ENCODE measurements around the gene ARHGEF33.

ARHGEF33 gene

DNA sequence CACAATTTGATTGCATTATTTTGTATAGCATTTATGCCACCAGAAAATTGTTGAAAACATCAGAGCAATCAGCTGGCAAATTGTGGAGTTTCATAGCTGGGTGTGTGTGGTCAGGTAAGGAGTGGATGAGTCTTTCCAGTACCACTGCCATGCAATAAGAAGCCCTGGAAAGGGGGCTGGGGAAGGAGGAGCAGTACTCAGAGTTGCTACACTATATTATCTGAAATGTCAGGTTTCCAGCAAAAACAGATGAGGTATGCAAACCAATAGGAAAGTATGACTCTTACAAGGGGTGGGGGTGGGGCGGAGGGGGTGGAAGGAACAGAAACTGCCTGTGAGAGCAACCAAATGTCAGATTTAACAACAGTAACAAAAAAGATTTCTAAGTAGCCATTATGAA, 119.0 kb downstream of the ARHGEF33 start:
- no peak for DNase-seq
- H3K9me3 Mint-ChIP-seq = no peaks in the 10 kb centered on the region
- TF ChIP-seq, protein P1, sequence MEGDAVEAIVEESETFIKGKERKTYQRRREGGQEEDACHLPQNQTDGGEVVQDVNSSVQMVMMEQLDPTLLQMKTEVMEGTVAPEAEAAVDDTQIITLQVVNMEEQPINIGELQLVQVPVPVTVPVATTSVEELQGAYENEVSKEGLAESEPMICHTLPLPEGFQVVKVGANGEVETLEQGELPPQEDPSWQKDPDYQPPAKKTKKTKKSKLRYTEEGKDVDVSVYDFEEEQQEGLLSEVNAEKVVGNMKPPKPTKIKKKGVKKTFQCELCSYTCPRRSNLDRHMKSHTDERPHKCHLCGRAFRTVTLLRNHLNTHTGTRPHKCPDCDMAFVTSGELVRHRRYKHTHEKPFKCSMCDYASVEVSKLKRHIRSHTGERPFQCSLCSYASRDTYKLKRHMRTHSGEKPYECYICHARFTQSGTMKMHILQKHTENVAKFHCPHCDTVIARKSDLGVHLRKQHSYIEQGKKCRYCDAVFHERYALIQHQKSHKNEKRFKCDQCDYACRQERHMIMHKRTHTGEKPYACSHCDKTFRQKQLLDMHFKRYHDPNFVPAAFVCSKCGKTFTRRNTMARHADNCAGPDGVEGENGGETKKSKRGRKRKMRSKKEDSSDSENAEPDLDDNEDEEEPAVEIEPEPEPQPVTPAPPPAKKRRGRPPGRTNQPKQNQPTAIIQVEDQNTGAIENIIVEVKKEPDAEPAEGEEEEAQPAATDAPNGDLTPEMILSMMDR (IDR thresholded peaks at IDR 0.05) = no peak
- H3K4me1 Mint-ChIP-seq = no peaks in the 10 kb centered on the region
- H3K4me3 Mint-ChIP-seq = no peak overlapping the region
- peak overlapping the region; percentile 26 for H3K27ac Mint-ChIP-seq
- H3K27me3 Mint-ChIP-seq (ENCODE audit: low read depth, poor library complexity) = no peaks in the 10 kb centered on the region
- H3K36me3 Mint-ChIP-seq (ENCODE audit: low read depth) = peaks cover 82% of the 10 kb centered on the region

DNA sequence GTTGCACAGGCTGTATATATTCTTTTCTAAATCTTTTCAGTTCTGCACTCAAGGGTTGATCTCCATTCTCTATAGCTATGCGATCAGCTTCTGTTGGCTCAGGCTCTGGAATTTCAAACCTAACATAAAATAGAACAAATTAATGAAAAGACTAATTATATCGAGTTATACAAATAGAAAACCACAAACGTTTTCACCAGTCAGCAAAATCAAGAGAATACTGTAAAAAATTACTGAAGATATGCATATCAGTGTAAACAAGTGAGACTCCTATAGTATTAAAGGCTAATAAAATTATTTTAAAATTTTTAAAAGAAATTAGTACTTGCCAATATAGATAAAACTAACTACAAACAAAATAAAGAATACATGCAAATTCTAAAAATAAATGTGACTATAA, 124.2 kb downstream of the ARHGEF33 start:
- peaks cover 43% of the 10 kb centered on the region for H3K36me3 Mint-ChIP-seq (ENCODE audit: low read depth)
- H3K9me3 Mint-ChIP-seq = no peaks in the 10 kb centered on the region
- H3K4me1 Mint-ChIP-seq = peaks cover 10% of the 10 kb centered on the region
- H3K4me3 Mint-ChIP-seq = no peak overlapping the region
- DNase-seq = no peak
- no peaks in the 10 kb centered on the region for H3K27me3 Mint-ChIP-seq (ENCODE audit: low read depth, poor library complexity)
- H3K27ac Mint-ChIP-seq = no peak overlapping the region
- TF ChIP-seq, protein P1 (IDR thresholded peaks at IDR 0.05) = no peak

DNA sequence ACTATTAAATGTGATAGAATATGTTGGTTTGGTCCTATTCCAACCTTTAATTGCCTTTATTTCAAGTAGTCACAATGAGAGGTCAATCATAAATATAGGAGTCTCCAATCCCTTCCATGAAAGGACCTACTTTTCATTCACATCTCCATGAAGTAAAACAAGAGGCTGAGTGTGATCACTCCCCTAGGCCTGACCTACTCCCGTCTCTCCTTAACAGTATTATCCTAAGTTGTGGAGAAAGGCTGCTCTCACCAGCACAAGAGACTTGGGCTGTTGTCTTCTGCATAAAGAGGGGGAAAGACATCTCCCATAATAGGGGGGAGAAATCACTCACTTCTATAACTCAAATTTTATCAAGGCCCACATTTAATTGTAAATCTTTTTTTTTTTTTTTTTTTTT, 125.7 kb downstream of the ARHGEF33 start:
- TF ChIP-seq, protein P1 (IDR thresholded peaks at IDR 0.05) = no peak
- H3K27ac Mint-ChIP-seq = peak overlapping the region; percentile 90
- DNase-seq = no peak

DNA sequence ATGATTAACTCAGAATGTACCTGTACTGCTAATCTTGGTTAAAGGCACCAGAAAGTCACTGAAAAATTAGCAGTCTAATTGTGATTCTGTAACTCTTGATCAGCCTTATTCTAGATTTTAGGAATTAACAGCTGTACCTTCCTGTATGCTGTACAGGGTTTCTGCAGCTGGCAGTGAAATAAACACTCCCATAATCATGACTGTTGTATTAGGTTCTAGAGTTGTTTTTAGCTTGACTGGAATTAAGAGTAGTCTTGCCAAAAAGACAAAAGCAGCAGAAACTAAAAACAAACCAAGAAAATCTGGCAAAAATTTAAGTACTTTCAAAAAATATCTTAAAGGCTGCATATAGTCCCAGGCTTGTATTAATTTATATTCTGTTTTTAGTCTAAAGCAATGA, 127.7 kb downstream of the ARHGEF33 start:
- Mint-ChIP-seq H3K4me1 (peaks cover 14% of the 10 kb centered on the region), H3K4me3 (no peak overlapping the region), H3K27ac (no peak overlapping the region), H3K36me3 (ENCODE audit: low read depth) (peaks cover 11% of the 10 kb centered on the region), H3K27me3 (ENCODE audit: low read depth, poor library complexity) (no peaks in the 10 kb centered on the region), H3K9me3 (no peaks in the 10 kb centered on the region)
- DNase-seq = no peak
- TF ChIP-seq, protein P1 (IDR thresholded peaks at IDR 0.05) = no peak

More for the DNA sequence above, 125.7 kb downstream of the ARHGEF33 start:
- H3K36me3 Mint-ChIP-seq (ENCODE audit: low read depth) = peaks cover 27% of the 10 kb centered on the region
- no peaks in the 10 kb centered on the region for H3K9me3 Mint-ChIP-seq
- H3K4me1 Mint-ChIP-seq = peaks cover 12% of the 10 kb centered on the region
- no peak overlapping the region for H3K4me3 Mint-ChIP-seq
- H3K27me3 Mint-ChIP-seq (ENCODE audit: low read depth, poor library complexity) = no peaks in the 10 kb centered on the region

DNA sequence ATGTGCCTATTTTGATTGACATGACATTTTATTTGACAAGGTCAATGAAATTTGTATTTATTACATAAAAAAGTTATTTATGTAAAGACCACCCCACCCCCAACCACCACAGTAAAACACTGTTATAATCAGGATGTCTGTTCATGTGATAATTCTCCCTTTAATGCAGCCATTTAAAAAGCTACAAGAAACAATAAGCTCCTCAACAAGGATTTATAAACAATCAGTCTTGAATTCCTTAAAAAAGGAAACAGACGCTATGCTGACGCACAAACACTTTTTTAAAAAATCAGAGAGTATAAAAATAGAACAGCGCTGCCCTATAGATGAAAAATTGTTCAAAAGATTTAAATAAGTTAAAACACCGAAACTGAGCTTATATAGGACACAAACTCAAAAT, 129.0 kb downstream of the ARHGEF33 start:
- H3K4me3 Mint-ChIP-seq = no peak overlapping the region
- H3K27ac Mint-ChIP-seq = no peak overlapping the region
- TF ChIP-seq, protein P1 (IDR thresholded peaks at IDR 0.05) = no peak
- no peak for DNase-seq
- H3K9me3 Mint-ChIP-seq = no peaks in the 10 kb centered on the region
- H3K27me3 Mint-ChIP-seq (ENCODE audit: low read depth, poor library complexity) = no peaks in the 10 kb centered on the region
- H3K36me3 Mint-ChIP-seq (ENCODE audit: low read depth) = peaks cover 5% of the 10 kb centered on the region
- peaks cover 22% of the 10 kb centered on the region for H3K4me1 Mint-ChIP-seq

DNA sequence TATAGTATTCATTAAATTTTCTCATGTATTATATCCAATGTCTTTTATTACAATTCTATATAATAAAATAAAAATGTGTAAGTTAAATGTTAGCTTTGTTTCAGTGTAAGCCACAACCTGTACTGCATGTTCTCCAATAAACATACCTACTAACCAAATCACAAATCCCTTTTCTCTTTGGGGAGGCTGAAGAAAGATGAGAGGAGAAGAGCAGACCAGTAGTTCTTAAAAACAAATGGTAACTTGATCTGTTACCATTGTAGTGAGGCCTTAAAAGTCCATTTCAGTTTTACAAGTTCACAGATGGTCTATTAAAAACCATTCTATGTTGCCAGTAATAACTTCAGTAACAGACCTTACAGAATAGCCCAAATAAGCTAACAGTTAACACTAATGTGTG, 130.7 kb downstream of the ARHGEF33 start:
- peaks cover 5% of the 10 kb centered on the region for H3K36me3 Mint-ChIP-seq (ENCODE audit: low read depth)
- H3K9me3 Mint-ChIP-seq = no peaks in the 10 kb centered on the region
- peaks cover 28% of the 10 kb centered on the region for H3K4me1 Mint-ChIP-seq
- H3K4me3 Mint-ChIP-seq = no peak overlapping the region
- no peak for DNase-seq
- no peak overlapping the region for H3K27ac Mint-ChIP-seq
- TF ChIP-seq, protein P1 (IDR thresholded peaks at IDR 0.05) = no peak
- no peaks in the 10 kb centered on the region for H3K27me3 Mint-ChIP-seq (ENCODE audit: low read depth, poor library complexity)

Measured in nephron progenitor cell (in vitro differentiated cells).